Measurements from ENCODE around the gene PEX7. TPM values are rescaled to one million over a fixed set of nuclear protein-coding genes. Genes with fewer than 3 reads are reported as not detected.
"Not testable (repeated sequence)": the region's sequence is repeated elsewhere in the genome, so short reads cannot be mapped to it uniquely, and the experiment has no call there.

PEX7 gene
- total RNA-seq, 4 donors from 2014 or later = 9.0 to 21.5 (median 11.7) TPM; not detected in 1

DNA sequence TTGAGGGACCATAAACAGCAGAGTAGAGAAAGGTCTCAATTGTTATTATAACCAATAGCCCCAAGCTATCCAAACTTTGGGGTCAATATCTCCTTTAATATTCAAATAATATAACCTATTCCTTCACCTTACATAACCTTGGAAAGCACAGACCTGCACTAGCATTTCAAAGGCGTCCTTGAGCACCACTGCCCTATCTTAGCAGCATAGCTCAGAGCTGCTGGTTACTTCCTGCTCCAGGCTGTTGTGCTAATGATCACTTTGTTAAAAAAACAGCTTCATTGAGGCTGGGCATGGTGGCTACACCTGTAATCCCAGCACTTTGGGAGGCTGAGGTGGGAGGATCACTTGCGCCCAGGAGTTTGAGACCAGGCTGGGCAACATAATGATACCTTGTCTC is 110.2 kb downstream of the PEX7 start:
- intact Hi-C loops (cut with DNase I; ENCODE audit: low total_unique reads) = no loop called here
- Histone ChIP-seq H3K4me1 (no peaks in the 10 kb centered on the region), H3K27me3 (no peaks in the 10 kb centered on the region), H3K27ac (no peak overlapping the region), H3K36me3 (no peaks in the 10 kb centered on the region), H3K4me3 (no peak overlapping the region), H3K9me3 (no peaks in the 10 kb centered on the region)
- no peak for TF ChIP-seq POLR2A (IDR thresholded peaks at IDR 0.05)
- TF ChIP-seq, protein P1, sequence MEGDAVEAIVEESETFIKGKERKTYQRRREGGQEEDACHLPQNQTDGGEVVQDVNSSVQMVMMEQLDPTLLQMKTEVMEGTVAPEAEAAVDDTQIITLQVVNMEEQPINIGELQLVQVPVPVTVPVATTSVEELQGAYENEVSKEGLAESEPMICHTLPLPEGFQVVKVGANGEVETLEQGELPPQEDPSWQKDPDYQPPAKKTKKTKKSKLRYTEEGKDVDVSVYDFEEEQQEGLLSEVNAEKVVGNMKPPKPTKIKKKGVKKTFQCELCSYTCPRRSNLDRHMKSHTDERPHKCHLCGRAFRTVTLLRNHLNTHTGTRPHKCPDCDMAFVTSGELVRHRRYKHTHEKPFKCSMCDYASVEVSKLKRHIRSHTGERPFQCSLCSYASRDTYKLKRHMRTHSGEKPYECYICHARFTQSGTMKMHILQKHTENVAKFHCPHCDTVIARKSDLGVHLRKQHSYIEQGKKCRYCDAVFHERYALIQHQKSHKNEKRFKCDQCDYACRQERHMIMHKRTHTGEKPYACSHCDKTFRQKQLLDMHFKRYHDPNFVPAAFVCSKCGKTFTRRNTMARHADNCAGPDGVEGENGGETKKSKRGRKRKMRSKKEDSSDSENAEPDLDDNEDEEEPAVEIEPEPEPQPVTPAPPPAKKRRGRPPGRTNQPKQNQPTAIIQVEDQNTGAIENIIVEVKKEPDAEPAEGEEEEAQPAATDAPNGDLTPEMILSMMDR (IDR thresholded peaks at IDR 0.05) = no peak
- DNase-seq = no peak

DNA sequence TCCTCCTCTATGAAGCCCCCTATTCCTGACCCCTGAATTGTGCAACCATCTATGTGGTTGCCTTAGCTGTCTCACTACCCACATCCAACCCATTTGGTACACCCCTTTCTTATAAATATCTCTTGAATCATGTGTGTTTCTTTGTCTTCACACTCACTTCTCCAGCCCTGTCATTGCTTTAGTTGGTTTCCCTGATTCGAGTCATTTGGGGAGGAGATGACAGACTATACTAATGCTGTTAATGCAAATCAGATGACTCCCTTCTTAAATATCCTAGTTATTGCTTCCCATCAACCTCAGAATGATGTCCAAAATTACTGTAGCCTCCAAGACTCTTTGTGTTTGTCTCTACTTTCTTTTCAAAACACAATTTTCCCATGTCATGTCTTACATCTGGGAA is 122.7 kb downstream of the PEX7 start:
- DNase-seq = no peak
- H3K4me1 ChIP-seq = no peaks in the 10 kb centered on the region
- H3K27ac ChIP-seq = no peak overlapping the region
- no peak overlapping the region for H3K4me3 ChIP-seq
- TF ChIP-seq POLR2A (IDR thresholded peaks at IDR 0.05) = no peak
- TF ChIP-seq, protein P1 (IDR thresholded peaks at IDR 0.05) = no peak
- intact Hi-C loops (cut with DNase I; ENCODE audit: low total_unique reads) = no loop called here
- no peaks in the 10 kb centered on the region for H3K27me3 ChIP-seq
- no peaks in the 10 kb centered on the region for H3K36me3 ChIP-seq
- H3K9me3 ChIP-seq = no peaks in the 10 kb centered on the region

DNA sequence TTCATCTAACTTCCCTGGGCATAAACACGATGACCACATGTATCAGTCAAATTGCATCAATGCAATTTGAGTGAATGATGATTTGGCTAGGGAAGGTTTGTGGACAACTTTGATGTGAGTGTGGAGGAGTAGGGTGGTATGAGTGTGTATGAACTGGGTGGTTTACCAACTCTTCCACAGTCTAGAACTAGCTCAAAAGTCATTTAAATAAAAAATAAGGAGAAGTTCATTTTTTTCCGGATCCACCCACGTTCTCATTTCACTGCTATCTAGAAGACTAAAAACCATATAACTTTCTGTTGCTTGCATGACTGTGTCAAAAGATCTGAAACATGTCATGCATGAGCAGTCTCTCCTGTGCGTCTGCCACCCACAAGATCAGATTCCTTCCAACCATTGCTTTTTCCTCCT is 123.3 kb downstream of the PEX7 start:
- Histone ChIP-seq H3K36me3 (no peaks in the 10 kb centered on the region), H3K27ac (no peak overlapping the region), H3K4me1 (no peaks in the 10 kb centered on the region), H3K4me3 (no peak overlapping the region), H3K9me3 (no peaks in the 10 kb centered on the region), H3K27me3 (no peaks in the 10 kb centered on the region)
- TF ChIP-seq, protein P1 (IDR thresholded peaks at IDR 0.05) = no peak
- no peak for TF ChIP-seq POLR2A (IDR thresholded peaks at IDR 0.05)
- intact Hi-C loops (cut with DNase I; ENCODE audit: low total_unique reads) = no loop called here
- DNase-seq = no peak

DNA sequence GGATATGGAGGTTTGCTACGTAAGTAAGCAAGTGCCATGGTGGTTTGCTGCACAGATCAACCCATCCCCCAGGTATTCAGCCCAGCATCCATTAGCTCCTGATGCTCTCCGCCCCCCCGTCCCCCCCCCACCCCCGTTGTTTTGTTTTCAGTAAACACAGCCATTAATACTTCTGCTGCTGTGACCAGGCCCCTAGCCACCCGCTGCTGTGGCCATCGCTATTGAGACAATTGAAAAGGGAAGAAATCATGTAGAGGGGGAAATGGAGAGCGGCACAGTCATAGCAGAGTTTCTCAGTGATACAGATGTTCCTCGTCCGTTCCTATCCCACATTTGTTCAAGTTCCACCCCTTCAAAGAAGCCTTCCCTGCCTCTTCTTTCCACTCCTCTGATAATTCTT is 124.6 kb downstream of the PEX7 start:
- DNase-seq = no peak

DNA sequence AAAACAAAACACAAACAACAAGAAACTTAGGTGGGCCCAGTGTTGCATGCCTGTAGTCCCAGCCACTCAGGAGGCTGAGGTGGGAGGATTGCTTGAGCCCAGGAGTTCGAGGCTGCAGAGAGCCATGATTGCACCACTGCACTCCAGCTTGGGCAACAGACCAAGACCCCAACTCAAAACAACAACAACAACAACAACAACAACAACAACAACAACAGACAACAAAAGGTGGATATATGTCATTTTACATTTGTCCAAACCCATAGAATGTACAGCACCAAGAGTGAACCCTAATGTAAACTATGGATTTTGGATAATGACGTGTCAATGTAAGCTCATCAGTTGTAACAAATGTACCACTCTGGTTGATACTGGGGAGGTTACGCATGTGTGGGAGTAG is 127.6 kb downstream of the PEX7 start:
- H3K9me3 ChIP-seq; H3K4me1 ChIP-seq; H3K27me3 ChIP-seq; H3K36me3 ChIP-seq; intact Hi-C loops (cut with DNase I; ENCODE audit: low total_unique reads); H3K27ac ChIP-seq; DNase-seq; H3K4me3 ChIP-seq: not testable (repeated sequence)

More for the DNA sequence above, 124.6 kb downstream of the PEX7 start:
- intact Hi-C loops (cut with DNase I; ENCODE audit: low total_unique reads) = no loop called here
- Histone ChIP-seq H3K36me3 (no peaks in the 10 kb centered on the region), H3K4me1 (no peaks in the 10 kb centered on the region), H3K27ac (no peak overlapping the region), H3K9me3 (no peaks in the 10 kb centered on the region), H3K27me3 (no peaks in the 10 kb centered on the region), H3K4me3 (no peak overlapping the region)
- TF ChIP-seq, protein P1 (IDR thresholded peaks at IDR 0.05) = no peak
- TF ChIP-seq POLR2A (IDR thresholded peaks at IDR 0.05) = no peak

All from uterus (tissue), 4 donors.